H1 (cell line): Measurements from ENCODE around the gene COL4A4. TPM values are rescaled to one million over a fixed set of nuclear protein-coding genes. Genes with fewer than 3 reads are reported as not detected.

Experiments
- CTCF ChIA-PET: fragments of 300-600 bp; sonication (Branson Sonifier 250); formaldehyde crosslinking; loops from one replicate; lab custom pipeline; 2021; ENCODE audit not compliant: partially characterized antibody; lab: Charles Lee
- POLR2A ChIA-PET: fragments of 300-600 bp; sonication (Branson Sonifier 250); formaldehyde crosslinking; loops from one replicate; lab custom pipeline; 2021; ENCODE audit warnings: inconsistent platforms; ENCODE audit not compliant: partially characterized antibody; lab: Charles Lee
- DNase-seq, 2 experiments: peaks; one replicate each; pipeline versions ENCODE4 v3.0.0 to v3.0.0-alpha.2; 2010 to 2022; ENCODE audit warnings: low spot score in 2 of 2, low read depth in 1 of 2, mixed read lengths in 1 of 2
- FAIRE-seq: peaks from 2 replicates; lab custom pipeline; 2011; peaks lifted over from hg19 to GRCh38; lab: Jason Lieb, UNC
- H2AFZ ChIP-seq: 2 replicates; pipeline ENCODE4 v1.8.1; 2012; ENCODE audit warnings: low read length, inconsistent platforms
- H2AK5ac ChIP-seq: 2 replicates; pipeline ENCODE4 v1.6.1; 2013; ENCODE audit warnings: low read depth, low read length
- H2BK120ac ChIP-seq: replicated peaks from 2 replicates; pipeline ENCODE3; 2013; ENCODE audit warnings: low read depth, low read length, inconsistent platforms
- H2BK12ac ChIP-seq: 2 replicates; pipeline ENCODE4 v1.6.1; 2013; ENCODE audit warnings: low read depth, low read length
- H2BK15ac ChIP-seq: 2 replicates; pipeline ENCODE4 v1.6.1; 2013; ENCODE audit warnings: low read length
- H2BK20ac ChIP-seq: 2 replicates; pipeline ENCODE4 v1.6.1; 2013; ENCODE audit warnings: low read length
- H2BK5ac ChIP-seq: 2 replicates; pipeline ENCODE4 v1.6.1; 2013; ENCODE audit warnings: low read depth, low read length
- H3K14ac ChIP-seq: 2 replicates; pipeline ENCODE4 v1.6.1; 2013; ENCODE audit warnings: inconsistent platforms; ENCODE audit not compliant: insufficient read length
- H3K18ac ChIP-seq: 2 replicates; pipeline ENCODE4 v1.6.1; 2013; ENCODE audit warnings: low read length; ENCODE audit errors: extremely low read depth
- H3K23ac ChIP-seq: 2 replicates; pipeline ENCODE4 v1.6.1; 2013; ENCODE audit warnings: inconsistent platforms; ENCODE audit not compliant: insufficient read length
- H3K23me2 ChIP-seq: 2 replicates; pipeline ENCODE4 v1.6.1; 2013; ENCODE audit warnings: low read depth, low read length
- H3K27ac ChIP-seq: 2 replicates; pipeline ENCODE4 v1.6.1; 2011; ENCODE audit warnings: low read depth, low read length, inconsistent platforms
- H3K27me3 ChIP-seq, 4 experiments: replicated peaks in 1 of 4; 1 replicate in 1 of 4; 2 replicates in 3 of 4; pipeline versions ENCODE4 v1.6.1 to v1.8.1; 2011 to 2013; ENCODE audit warnings: low read length in 3 of 4, mild to moderate bottlenecking in 3 of 4, inconsistent platforms in 2 of 4, mixed read lengths in 2 of 4, moderate library complexity in 1 of 4; ENCODE audit not compliant: control insufficient read depth in 3 of 4, insufficient read depth in 3 of 4; ENCODE audit errors: extremely low read depth in 1 of 4
- H3K36me3 ChIP-seq, 4 experiments: 2 replicates each; pipeline versions ENCODE4 v1.6.1 to v1.8.1; 2011 to 2013; ENCODE audit warnings: mild to moderate bottlenecking in 4 of 4, low read length in 3 of 4, moderate library complexity in 2 of 4, control low read depth in 1 of 4, inconsistent platforms in 1 of 4; ENCODE audit not compliant: insufficient read depth in 4 of 4, control insufficient read depth in 2 of 4
- H3K4ac ChIP-seq: replicated peaks from 2 replicates; pipeline ENCODE3; 2013; ENCODE audit warnings: low read length, low read depth, mixed read lengths, inconsistent platforms; ENCODE audit not compliant: insufficient read length
- H3K4me1 ChIP-seq, 4 experiments: replicated peaks in 1 of 4; 1 replicate in 1 of 4; 2 replicates in 3 of 4; pipeline versions ENCODE4 v1.6.1 to v1.8.1; 2011 to 2013; ENCODE audit warnings: low read length in 3 of 4, inconsistent platforms in 2 of 4, mixed read lengths in 1 of 4; ENCODE audit not compliant: insufficient read depth in 4 of 4, control insufficient read depth in 3 of 4
- H3K4me2 ChIP-seq, 2 experiments: 2 replicates each; pipeline versions ENCODE4 v1.6.1 to v1.8.1; 2011 to 2013; ENCODE audit warnings: low read depth in 2 of 2, low read length in 2 of 2, control low read depth in 1 of 2, inconsistent platforms in 1 of 2, mild to moderate bottlenecking in 1 of 2; ENCODE audit not compliant: insufficient read depth in 1 of 2
- H3K4me3 ChIP-seq, 4 experiments: fragments of 200-600, 300-600 bp in 1 of 4; sonication (generic), shearing (Covaris generic), sonication (Bioruptor Twin) in 1 of 4; 2 replicates each; pipeline versions ENCODE4 v1.5.1 to v1.8.1; 2011 to 2016; ENCODE audit warnings: low read length in 4 of 4, low read depth in 3 of 4, control low read depth in 2 of 4, inconsistent platforms in 2 of 4, mild to moderate bottlenecking in 2 of 4, mixed read lengths in 1 of 4, moderate library complexity in 1 of 4; ENCODE audit not compliant: insufficient read depth in 2 of 4; ENCODE audit errors: extremely low read depth in 1 of 4
- H3K56ac ChIP-seq: replicated peaks from 2 replicates; pipeline ENCODE3; 2013; ENCODE audit warnings: low read depth, mild to moderate bottlenecking, mixed read lengths, low read length, inconsistent platforms; ENCODE audit not compliant: insufficient read length
- H3K79me1 ChIP-seq: 2 replicates; pipeline ENCODE4 v1.6.1; 2013; ENCODE audit warnings: low read depth, low read length, control low read depth
- H3K79me2 ChIP-seq, 2 experiments: 2 replicates each; pipeline versions ENCODE4 v1.6.1 to v1.8.1; 2012 to 2013; ENCODE audit warnings: low read length in 2 of 2, mild to moderate bottlenecking in 2 of 2, inconsistent platforms in 1 of 2; ENCODE audit not compliant: insufficient read depth in 2 of 2, control insufficient read depth in 1 of 2
- H3K9ac ChIP-seq, 4 experiments: replicated peaks in 1 of 4; 1 replicate in 1 of 4; 2 replicates in 3 of 4; pipeline versions ENCODE4 v1.6.1 to v1.8.1; 2011 to 2013; ENCODE audit warnings: low read depth in 3 of 4, low read length in 3 of 4, control low read depth in 2 of 4, mild to moderate bottlenecking in 2 of 4, moderate library complexity in 2 of 4, inconsistent platforms in 1 of 4; ENCODE audit errors: extremely low read depth in 1 of 4
- H3K9me3 ChIP-seq, 2 experiments: 2 replicates each; pipeline versions ENCODE4 v1.6.1 to v1.8.1; 2012 to 2013; ENCODE audit warnings: mild to moderate bottlenecking in 2 of 2, moderate library complexity in 2 of 2, control low read depth in 1 of 2, inconsistent platforms in 1 of 2, low read depth in 1 of 2, low read length in 1 of 2, mixed read lengths in 1 of 2; ENCODE audit not compliant: insufficient read depth in 2 of 2
- H4K20me1 ChIP-seq, 2 experiments: replicated peaks in 1 of 2; 2 replicates each; pipeline versions ENCODE3 to v1.8.1; 2011 to 2013; ENCODE audit warnings: inconsistent platforms in 2 of 2, low read length in 2 of 2, mild to moderate bottlenecking in 1 of 2; ENCODE audit not compliant: insufficient read depth in 2 of 2, control insufficient read depth in 1 of 2
- H4K5ac ChIP-seq: 2 replicates; pipeline ENCODE4 v1.6.1; 2013; ENCODE audit warnings: low read length, low read depth, mixed read lengths, inconsistent platforms; ENCODE audit not compliant: insufficient read length
- H4K8ac ChIP-seq: 2 replicates; pipeline ENCODE4 v1.8.0; 2013; ENCODE audit warnings: mild to moderate bottlenecking, moderate library complexity, low read length, inconsistent platforms; ENCODE audit not compliant: insufficient read depth; ENCODE audit errors: extremely low read depth
- H4K91ac ChIP-seq: replicated peaks from 2 replicates; pipeline ENCODE3; 2013; ENCODE audit warnings: low read length, mixed read lengths, inconsistent platforms; ENCODE audit not compliant: insufficient read length
- BCL11A ChIP-seq, 2 experiments: IDR thresholded peaks; one replicate each; pipeline ENCODE4 v1.6.1; 2011; ENCODE audit warnings: low read depth in 2 of 2, low read length in 2 of 2, mild to moderate bottlenecking in 2 of 2
- BRCA1 ChIP-seq: IDR thresholded peaks from 2 replicates; pipeline ENCODE4 v1.6.1; 2012; ENCODE audit warnings: low read depth, low read length, improper control_type of control experiment
- GTF2F1 ChIP-seq: IDR thresholded peaks from 2 replicates; pipeline ENCODE4 v1.6.1; 2012; ENCODE audit warnings: low read depth, low read length, improper control_type of control experiment, borderline replicate concordance
- PHF8 ChIP-seq: fragments of 200-600 bp; sonication (generic); conservative IDR thresholded peaks from 2 replicates; pipeline ENCODE4 v1.7.1; 2012; ENCODE audit warnings: low read depth, mild to moderate bottlenecking, inconsistent platforms, low read length, moderate library complexity
- SIN3A ChIP-seq, 2 experiments: IDR thresholded peaks in 1 of 2; conservative IDR thresholded peaks in 1 of 2; 2 replicates each; pipeline ENCODE4 v1.6.1; 2011 to 2012; ENCODE audit warnings: low read length in 2 of 2, improper control_type of control experiment in 1 of 2, low read depth in 1 of 2, mild to moderate bottlenecking in 1 of 2
- SP2 ChIP-seq: IDR thresholded peaks from 2 replicates; pipeline ENCODE4 v1.6.1; 2012; ENCODE audit warnings: mild to moderate bottlenecking, low read length, inconsistent platforms
- SRF ChIP-seq: IDR thresholded peaks from 2 replicates; pipeline ENCODE4 v1.6.1; 2011; ENCODE audit warnings: mild to moderate bottlenecking, low read depth, low read length, moderate library complexity
- WGBS, 2 experiments: shearing (Covaris generic) in 1 of 2; methylation state at CpG; one replicate each; pipeline versions ENCODE4 v1.1.6 to v1.1.7; 2013 to 2015; ENCODE audit warnings: low lambda C conversion rate in 2 of 2, mixed read lengths in 2 of 2, inconsistent platforms in 1 of 2, low coverage in 1 of 2, missing lambda C conversion rate in 1 of 2; ENCODE audit not compliant: insufficient replicate concordance in 2 of 2, insufficient coverage in 1 of 2, insufficient read length in 1 of 2; ENCODE audit errors: extremely low coverage in 1 of 2, missing lambda C conversion rate in 1 of 2; 5-methylcytosine and 5-hydroxymethylcytosine counted together
- polyA plus RNA-seq, 7 experiments: library from polyadenylated mRNA; depleted of rRNA in 3 of 7; stranded (reverse) in 5 of 7; unstranded in 2 of 7; fragments of >200 nt in 5 of 7; fragments of 200-250 nt in 2 of 7; gene quantifications; 1 replicate in 5 of 7; 2 replicates in 1 of 7; 4 replicates in 1 of 7; pipeline versions ENCODE4 v1.2.1 to v1.2.3, GENCODE V29; 2011 to 2013; ENCODE audit warnings: missing spikeins in 2 of 7, mixed read lengths in 2 of 7
- total RNA-seq: library from RNA; stranded (reverse); fragmentation: NEBNext Ultra II Directional; extraction: Animal tissue kit (Norgen Biotek cat#: 25700); gene quantifications from 2 replicates; pipeline ENCODE4 v1.2.1, GENCODE V29; 2021
- TF ChIP-seq, protein P1 (sequence below): IDR thresholded peaks from 2 replicates; pipeline ENCODE4 v1.6.1; 2012; ENCODE audit warnings: low read length, inconsistent platforms
- TF ChIP-seq, protein P2 (sequence below): IDR thresholded peaks from 2 replicates; pipeline ENCODE4 v1.6.1; 2011; ENCODE audit warnings: low read depth, mild to moderate bottlenecking, low read length; ENCODE audit not compliant: insufficient read depth

The COL4A4 gene
- total and polyA plus RNA-seq, 2 of the 8 experiments (the other 6 are each of a cell fraction or from before 2014, with no cell fraction given): 0.33 to 1.7 TPM

DNA sequence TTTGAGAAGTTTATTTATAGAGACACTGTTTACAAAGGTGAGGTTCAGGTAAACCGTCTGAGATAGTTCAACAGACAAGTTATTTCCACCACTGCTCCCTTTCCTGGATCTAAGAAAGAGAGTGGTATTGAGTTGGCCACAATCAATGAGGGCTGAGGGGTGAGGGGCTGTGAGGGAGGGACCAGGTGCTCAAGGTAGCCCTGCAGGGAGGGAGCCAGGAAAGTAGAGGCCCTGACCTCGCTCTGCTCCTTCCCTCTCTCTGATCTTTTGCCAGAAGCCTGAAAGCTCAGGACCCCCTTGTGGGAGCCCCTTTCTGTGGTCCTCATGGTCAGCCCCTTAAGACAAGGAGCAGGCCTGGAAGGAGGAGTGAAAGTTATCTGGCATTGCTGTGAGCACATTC is 30.2 kb upstream of the COL4A4 start:
- no peak overlapping the region; the same call in 1 of the 2 replicates for H2BK12ac ChIP-seq
- no peak overlapping the region for H3K56ac ChIP-seq
- no peaks in the 10 kb centered on the region; a peak in 1 of 8 replicates for H3K36me3 ChIP-seq
- no peak overlapping the region for H3K4me2 ChIP-seq
- no peak overlapping the region for H4K5ac ChIP-seq
- ChIA-PET CTCF (no interaction called here), POLR2A (no interaction called here)
- H2BK20ac ChIP-seq: no peak overlapping the region
- no peak overlapping the region for H3K4ac ChIP-seq
- WGBS, 2 experiments: 66% methylated on average over 2 of the region's 2 CpGs; no CpG with 5 or more reads in 1 of the 2 experiments
- TF ChIP-seq SIN3A (conservative IDR thresholded peaks at IDR 0.05 in 1 of 2, IDR thresholded peaks at IDR 0.05 in 1 of 2; ENCODE audit: low read depth in 1 of 2, low read length in 2 of 2): no peak
- no peak for TF ChIP-seq SP2
- TF ChIP-seq, protein P1, sequence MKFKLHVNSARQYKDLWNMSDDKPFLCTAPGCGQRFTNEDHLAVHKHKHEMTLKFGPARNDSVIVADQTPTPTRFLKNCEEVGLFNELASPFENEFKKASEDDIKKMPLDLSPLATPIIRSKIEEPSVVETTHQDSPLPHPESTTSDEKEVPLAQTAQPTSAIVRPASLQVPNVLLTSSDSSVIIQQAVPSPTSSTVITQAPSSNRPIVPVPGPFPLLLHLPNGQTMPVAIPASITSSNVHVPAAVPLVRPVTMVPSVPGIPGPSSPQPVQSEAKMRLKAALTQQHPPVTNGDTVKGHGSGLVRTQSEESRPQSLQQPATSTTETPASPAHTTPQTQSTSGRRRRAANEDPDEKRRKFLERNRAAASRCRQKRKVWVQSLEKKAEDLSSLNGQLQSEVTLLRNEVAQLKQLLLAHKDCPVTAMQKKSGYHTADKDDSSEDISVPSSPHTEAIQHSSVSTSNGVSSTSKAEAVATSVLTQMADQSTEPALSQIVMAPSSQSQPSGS: no peak
- TF ChIP-seq PHF8: no peak
- TF ChIP-seq, protein P2, sequence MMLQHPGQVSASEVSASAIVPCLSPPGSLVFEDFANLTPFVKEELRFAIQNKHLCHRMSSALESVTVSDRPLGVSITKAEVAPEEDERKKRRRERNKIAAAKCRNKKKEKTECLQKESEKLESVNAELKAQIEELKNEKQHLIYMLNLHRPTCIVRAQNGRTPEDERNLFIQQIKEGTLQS: no peak
- no peak for TF ChIP-seq BCL11A (IDR thresholded peaks at IDR 0.05; ENCODE audit: low read depth in 2 of 2, low read length in 2 of 2)
- no peak for TF ChIP-seq SRF
- no peak for TF ChIP-seq GTF2F1
- no peak for TF ChIP-seq BRCA1
- no peak overlapping the region for H2AFZ ChIP-seq
- H2AK5ac ChIP-seq: no peak overlapping the region
- no peak overlapping the region for H4K8ac ChIP-seq
- FAIRE-seq (no peak), DNase-seq (no peak)
- H2BK5ac ChIP-seq: no peak overlapping the region
- H3K27me3 ChIP-seq: no peaks in the 10 kb centered on the region
- no peaks in the 10 kb centered on the region for H4K20me1 ChIP-seq
- no peak overlapping the region for H3K9ac ChIP-seq
- H2BK120ac ChIP-seq: no peak overlapping the region
- H3K27ac ChIP-seq: no peak overlapping the region
- H3K79me1 ChIP-seq: no peaks in the 10 kb centered on the region
- H4K91ac ChIP-seq: no peak overlapping the region
- H3K9me3 ChIP-seq: no peaks in the 10 kb centered on the region
- no peak overlapping the region for H3K14ac ChIP-seq
- no peak overlapping the region for H2BK15ac ChIP-seq
- H3K4me1 ChIP-seq: no peaks in the 10 kb centered on the region
- no peaks in the 10 kb centered on the region; the same call in 1 of the 2 replicates for H3K23me2 ChIP-seq
- no peak overlapping the region for H3K18ac ChIP-seq
- no peaks in the 10 kb centered on the region for H3K79me2 ChIP-seq
- no peak overlapping the region for H3K4me3 ChIP-seq
- no peak overlapping the region for H3K23ac ChIP-seq
